Measurements from ENCODE around the gene MYRFL.

The MYRFL gene

DNA sequence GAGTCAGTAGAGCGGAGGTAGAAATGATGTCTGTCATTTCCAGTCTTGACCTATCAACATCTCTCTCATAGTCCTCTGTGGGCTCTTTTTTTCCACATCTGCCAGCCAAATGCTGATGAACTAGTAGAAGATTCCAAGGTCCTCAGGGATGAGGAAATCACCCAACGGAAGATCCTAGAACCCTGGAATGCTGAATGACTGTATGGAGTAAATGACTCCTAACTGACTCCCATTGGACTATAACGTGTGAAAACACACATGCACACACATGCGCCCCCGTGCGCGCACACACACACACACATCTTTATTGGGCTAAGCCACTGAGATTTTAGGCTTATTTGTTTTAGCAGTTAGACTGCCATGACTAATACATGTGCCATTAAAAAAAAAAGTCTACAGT lies 159.2 kb downstream of the MYRFL start:
- Histone ChIP-seq H3K4me3 (ENCODE audit: low read depth in 1 of 2, low read length in 2 of 2) (no peak overlapping the region), H3K27ac (ENCODE audit: low read length) (no peak overlapping the region), H3K4me1 (ENCODE audit: insufficient read depth, low read length) (no peaks in the 10 kb centered on the region), H3K36me3 (ENCODE audit: insufficient read depth, low read length) (no peaks in the 10 kb centered on the region), H3K9me3 (ENCODE audit: insufficient read depth, low read length, severe bottlenecking) (no peaks in the 10 kb centered on the region), H3K79me2 (ENCODE audit: insufficient read depth, low read length) (no peaks in the 10 kb centered on the region), H3K4me2 (ENCODE audit: insufficient read depth, low read length) (no peak overlapping the region), H4K20me1 (ENCODE audit: insufficient read depth, low read length) (no peaks in the 10 kb centered on the region), H3K9ac (ENCODE audit: low read depth, low read length) (no peak overlapping the region), H2AFZ (ENCODE audit: low read depth, low read length) (no peak overlapping the region), H3K27me3 (ENCODE audit: insufficient read depth, low read length, poor library complexity) (peaks cover 2% of the 10 kb centered on the region)
- TF ChIP-seq EZH2 (IDR thresholded peaks at IDR 0.05; ENCODE audit: borderline replicate concordance, low read depth, low read length, severe bottlenecking) (no peak), CTCF (IDR thresholded peaks at IDR 0.05; ENCODE audit: borderline replicate concordance, extremely low read depth, low read length, poor library complexity, severe bottlenecking) (no peak)
- no peak for DNase-seq
- no peak for ATAC-seq (ENCODE audit: insufficient read depth, low read depth)

DNA sequence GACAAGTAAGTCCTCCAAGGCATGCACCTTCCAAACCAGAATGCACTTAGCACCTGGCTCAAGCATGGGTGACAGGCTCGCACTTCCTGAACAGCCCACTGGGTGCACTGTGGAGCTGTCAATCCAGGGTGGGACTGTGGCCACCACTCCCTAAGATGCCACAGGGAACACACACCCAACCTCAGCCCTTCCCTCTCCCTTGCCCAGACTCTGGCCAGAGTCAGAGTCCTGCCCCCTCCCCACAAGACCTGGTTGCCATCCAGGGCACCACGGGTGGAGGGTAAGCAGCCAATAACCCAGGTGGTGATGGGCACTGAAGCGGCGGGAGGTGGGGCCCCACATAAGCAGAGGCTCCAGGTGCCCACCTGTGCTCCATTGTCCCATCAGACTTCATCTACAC lies 160.6 kb downstream of the MYRFL start:
- ATAC-seq (ENCODE audit: insufficient read depth, low read depth): peak; percentile 78
- Histone ChIP-seq H3K27me3 (ENCODE audit: insufficient read depth, low read length, poor library complexity) (peaks cover 2% of the 10 kb centered on the region), H2AFZ (ENCODE audit: low read depth, low read length) (no peak overlapping the region), H3K9ac (ENCODE audit: low read depth, low read length) (no peak overlapping the region), H3K36me3 (ENCODE audit: insufficient read depth, low read length) (no peaks in the 10 kb centered on the region), H3K4me3 (ENCODE audit: low read depth in 1 of 2, low read length in 2 of 2) (no peak overlapping the region), H3K27ac (ENCODE audit: low read length) (no peak overlapping the region), H3K4me2 (ENCODE audit: insufficient read depth, low read length) (no peak overlapping the region), H3K9me3 (ENCODE audit: insufficient read depth, low read length, severe bottlenecking) (no peaks in the 10 kb centered on the region), H3K4me1 (ENCODE audit: insufficient read depth, low read length) (no peaks in the 10 kb centered on the region), H3K79me2 (ENCODE audit: insufficient read depth, low read length) (no peaks in the 10 kb centered on the region), H4K20me1 (ENCODE audit: insufficient read depth, low read length) (no peaks in the 10 kb centered on the region)
- TF ChIP-seq EZH2 (IDR thresholded peaks at IDR 0.05; ENCODE audit: borderline replicate concordance, low read depth, low read length, severe bottlenecking) (no peak), CTCF (IDR thresholded peaks at IDR 0.05; ENCODE audit: borderline replicate concordance, extremely low read depth, low read length, poor library complexity, severe bottlenecking) (peak; percentile 66)
- DNase-seq: peak; percentile 40

DNA sequence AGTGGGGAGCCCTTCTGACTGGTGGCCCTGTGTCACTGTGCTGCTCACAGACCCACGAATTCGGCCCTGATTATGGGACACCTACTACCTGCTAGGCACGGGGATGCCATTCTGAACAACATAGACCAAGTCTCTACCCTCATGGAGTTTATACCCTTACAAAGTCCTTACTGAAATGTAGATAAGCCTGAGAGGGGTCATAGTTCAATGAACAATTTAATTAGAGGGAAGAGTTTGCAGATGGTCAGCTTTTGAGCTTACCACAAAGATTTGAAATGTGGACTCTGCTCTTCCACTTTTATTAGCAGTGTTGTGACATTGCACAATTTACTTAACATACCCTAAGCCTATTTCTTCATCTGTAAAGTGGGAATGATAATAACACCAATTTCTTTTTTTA lies 161.1 kb downstream of the MYRFL start:
- no peak for ATAC-seq (ENCODE audit: insufficient read depth, low read depth)
- H3K27me3 ChIP-seq (ENCODE audit: insufficient read depth, low read length, poor library complexity): peaks cover 2% of the 10 kb centered on the region
- no peaks in the 10 kb centered on the region for H3K4me1 ChIP-seq (ENCODE audit: insufficient read depth, low read length)
- H3K4me3 ChIP-seq (ENCODE audit: low read depth in 1 of 2, low read length in 2 of 2): no peak overlapping the region
- no peaks in the 10 kb centered on the region for H3K79me2 ChIP-seq (ENCODE audit: insufficient read depth, low read length)
- H4K20me1 ChIP-seq (ENCODE audit: insufficient read depth, low read length): no peaks in the 10 kb centered on the region
- H3K9ac ChIP-seq (ENCODE audit: low read depth, low read length): no peak overlapping the region
- no peak overlapping the region for H2AFZ ChIP-seq (ENCODE audit: low read depth, low read length)
- DNase-seq: no peak
- TF ChIP-seq CTCF (IDR thresholded peaks at IDR 0.05; ENCODE audit: borderline replicate concordance, extremely low read depth, low read length, poor library complexity, severe bottlenecking): no peak
- TF ChIP-seq EZH2 (IDR thresholded peaks at IDR 0.05; ENCODE audit: borderline replicate concordance, low read depth, low read length, severe bottlenecking): no peak
- H3K36me3 ChIP-seq (ENCODE audit: insufficient read depth, low read length): no peaks in the 10 kb centered on the region
- H3K9me3 ChIP-seq (ENCODE audit: insufficient read depth, low read length, severe bottlenecking): no peaks in the 10 kb centered on the region
- no peak overlapping the region for H3K4me2 ChIP-seq (ENCODE audit: insufficient read depth, low read length)
- H3K27ac ChIP-seq (ENCODE audit: low read length): no peak overlapping the region

- Histone ChIP-seq H3K79me2 (ENCODE audit: insufficient read depth, low read length) (no peaks in the 10 kb centered on the region), H4K20me1 (ENCODE audit: insufficient read depth, low read length) (no peaks in the 10 kb centered on the region), H3K4me1 (ENCODE audit: insufficient read depth, low read length) (no peaks in the 10 kb centered on the region), H3K36me3 (ENCODE audit: insufficient read depth, low read length) (no peaks in the 10 kb centered on the region), H2AFZ (ENCODE audit: low read depth, low read length) (no peak overlapping the region), H3K9me3 (ENCODE audit: insufficient read depth, low read length, severe bottlenecking) (no peaks in the 10 kb centered on the region), H3K27me3 (ENCODE audit: insufficient read depth, low read length, poor library complexity) (peaks cover 2% of the 10 kb centered on the region), H3K4me2 (ENCODE audit: insufficient read depth, low read length) (no peak overlapping the region), H3K4me3 (ENCODE audit: low read depth in 1 of 2, low read length in 2 of 2) (no peak overlapping the region), H3K27ac (ENCODE audit: low read length) (no peak overlapping the region), H3K9ac (ENCODE audit: low read depth, low read length) (no peak overlapping the region)
- DNase-seq (no peak), ATAC-seq (ENCODE audit: insufficient read depth, low read depth) (no peak)
- TF ChIP-seq EZH2 (IDR thresholded peaks at IDR 0.05; ENCODE audit: borderline replicate concordance, low read depth, low read length, severe bottlenecking): no peak
- TF ChIP-seq CTCF (IDR thresholded peaks at IDR 0.05; ENCODE audit: borderline replicate concordance, extremely low read depth, low read length, poor library complexity, severe bottlenecking): no peak
These were observed 162.6 kb downstream of the MYRFL start for GRCh38 chr12:69987579-69988091.

All from DND-41 (cell line).